ENCODE data around the gene NPY5R. TPM values are rescaled to one million over a fixed set of nuclear protein-coding genes. Genes with fewer than 3 reads are reported as not detected.

Gene NPY5R
- total RNA-seq, 4 donors from 2014 or later, result 0.12 to 0.16 TPM; not detected in 2

- WGBS, 2 donors (ENCODE audit: low coverage in 1 of 2), result 68 to 90% methylated on average over 3 of the region's 3 CpGs
- H3K27me3 ChIP-seq, result peaks cover 42% of the 10 kb centered on the region
- H3K36me3 ChIP-seq, result no peaks in the 10 kb centered on the region
- H3K9me3 ChIP-seq, result no peaks in the 10 kb centered on the region
- TF ChIP-seq EP300 (IDR thresholded peaks at IDR 0.05) (no peak), POLR2AphosphoS5 (IDR thresholded peaks at IDR 0.05) (no peak), POLR2A (IDR thresholded peaks at IDR 0.05) (no peak)
- TF ChIP-seq, protein P1, sequence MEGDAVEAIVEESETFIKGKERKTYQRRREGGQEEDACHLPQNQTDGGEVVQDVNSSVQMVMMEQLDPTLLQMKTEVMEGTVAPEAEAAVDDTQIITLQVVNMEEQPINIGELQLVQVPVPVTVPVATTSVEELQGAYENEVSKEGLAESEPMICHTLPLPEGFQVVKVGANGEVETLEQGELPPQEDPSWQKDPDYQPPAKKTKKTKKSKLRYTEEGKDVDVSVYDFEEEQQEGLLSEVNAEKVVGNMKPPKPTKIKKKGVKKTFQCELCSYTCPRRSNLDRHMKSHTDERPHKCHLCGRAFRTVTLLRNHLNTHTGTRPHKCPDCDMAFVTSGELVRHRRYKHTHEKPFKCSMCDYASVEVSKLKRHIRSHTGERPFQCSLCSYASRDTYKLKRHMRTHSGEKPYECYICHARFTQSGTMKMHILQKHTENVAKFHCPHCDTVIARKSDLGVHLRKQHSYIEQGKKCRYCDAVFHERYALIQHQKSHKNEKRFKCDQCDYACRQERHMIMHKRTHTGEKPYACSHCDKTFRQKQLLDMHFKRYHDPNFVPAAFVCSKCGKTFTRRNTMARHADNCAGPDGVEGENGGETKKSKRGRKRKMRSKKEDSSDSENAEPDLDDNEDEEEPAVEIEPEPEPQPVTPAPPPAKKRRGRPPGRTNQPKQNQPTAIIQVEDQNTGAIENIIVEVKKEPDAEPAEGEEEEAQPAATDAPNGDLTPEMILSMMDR (IDR thresholded peaks at IDR 0.05), result no peak
- H3K27ac ChIP-seq, result no peak overlapping the region
- H3K4me3 ChIP-seq, result no peak overlapping the region
- peaks cover 0 to 26% (median 0%) of the 10 kb centered on the region in 3 donors for H3K4me1 ChIP-seq
- ATAC-seq, result no peak
Measured at GRCh38 chr4:163335384-163335783, 8.3 kb upstream of the NPY5R start.

DNA sequence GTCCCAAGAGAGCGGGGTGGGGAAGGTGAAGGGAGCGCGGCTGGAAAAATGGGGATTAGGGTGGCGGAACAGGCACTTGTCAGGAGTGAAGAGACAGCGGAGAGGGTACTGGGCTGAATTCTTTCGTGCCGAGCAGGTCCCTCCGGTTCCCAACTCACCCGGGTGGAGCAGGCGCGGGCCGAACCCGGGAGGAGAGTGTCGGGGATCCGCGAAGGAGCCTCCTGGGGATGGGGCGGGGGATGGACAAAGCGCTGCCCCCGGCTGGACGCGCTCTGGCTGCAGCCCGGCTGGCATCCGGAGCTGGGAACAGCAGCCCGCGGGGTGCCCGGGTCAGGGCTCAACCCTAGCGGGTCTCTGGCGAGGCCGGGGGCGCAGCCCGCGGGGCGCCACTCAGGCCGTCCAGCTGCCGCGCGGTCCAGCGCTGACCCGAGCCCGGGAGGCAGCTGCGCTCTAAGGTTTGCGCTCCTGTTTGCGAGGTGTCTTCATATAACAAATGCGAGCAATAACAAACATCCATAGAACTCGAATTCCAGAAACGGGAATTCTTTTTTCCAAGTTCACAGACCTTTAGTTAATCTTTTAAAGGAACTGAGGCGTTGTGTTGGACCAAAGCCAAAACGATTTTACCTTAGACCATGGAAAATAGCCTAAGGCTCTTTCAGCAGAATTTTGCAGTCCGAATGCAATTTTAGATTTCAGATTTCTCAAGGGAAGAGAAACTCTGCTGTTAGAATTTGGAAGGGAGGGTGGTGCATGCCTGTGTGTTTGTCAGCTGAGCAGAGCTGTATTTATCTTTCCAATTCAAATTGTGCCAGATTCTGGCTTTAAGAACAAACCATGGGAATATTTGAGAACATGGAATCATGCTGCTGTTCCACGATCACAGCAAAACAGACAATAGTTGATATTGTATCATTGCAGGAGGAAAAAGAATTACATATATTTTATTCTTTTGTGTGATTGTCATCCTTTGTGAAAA is 744 bp downstream of the NPY5R start:
- 4 to 6% methylated on average over 6 to 11 of the region's 50 CpGs for WGBS, 2 donors (ENCODE audit: low coverage in 1 of 2)
- H3K4me3 ChIP-seq, result peak overlapping the region; percentile 24 to 50
- no peaks in the 10 kb centered on the region for H3K36me3 ChIP-seq
- H3K27ac ChIP-seq, result peak overlapping the region in 3 of 4 donors; percentile 37 to 62 (median 50)
- ATAC-seq, result peak; percentile 28
- no peaks in the 10 kb centered on the region for H3K9me3 ChIP-seq
- H3K4me1 ChIP-seq, result peaks cover 0 to 19% (median 7%) of the 10 kb centered on the region in 3 donors
- peaks cover 77% of the 10 kb centered on the region for H3K27me3 ChIP-seq
- TF ChIP-seq EP300 (IDR thresholded peaks at IDR 0.05) (no peak), POLR2AphosphoS5 (IDR thresholded peaks at IDR 0.05) (no peak)
- TF ChIP-seq, protein P1 (IDR thresholded peaks at IDR 0.05), result no peak

- H3K27me3 ChIP-seq, result peaks cover 34% of the 10 kb centered on the region
- H3K27ac ChIP-seq, result no peak overlapping the region
- TF ChIP-seq POLR2A (IDR thresholded peaks at IDR 0.05), result no peak
- TF ChIP-seq, protein P1 (IDR thresholded peaks at IDR 0.05), result no peak
- no peak for TF ChIP-seq EP300 (IDR thresholded peaks at IDR 0.05)
- no peak for TF ChIP-seq POLR2AphosphoS5 (IDR thresholded peaks at IDR 0.05)
- no peaks in the 10 kb centered on the region for H3K36me3 ChIP-seq
- no peaks in the 10 kb centered on the region for H3K4me1 ChIP-seq
- ATAC-seq, result no peak
- H3K4me3 ChIP-seq, result no peak overlapping the region
- H3K9me3 ChIP-seq, result no peaks in the 10 kb centered on the region
Measured at GRCh38 chr4:163350672-163351071, 7.0 kb downstream of the NPY5R start.

DNA sequence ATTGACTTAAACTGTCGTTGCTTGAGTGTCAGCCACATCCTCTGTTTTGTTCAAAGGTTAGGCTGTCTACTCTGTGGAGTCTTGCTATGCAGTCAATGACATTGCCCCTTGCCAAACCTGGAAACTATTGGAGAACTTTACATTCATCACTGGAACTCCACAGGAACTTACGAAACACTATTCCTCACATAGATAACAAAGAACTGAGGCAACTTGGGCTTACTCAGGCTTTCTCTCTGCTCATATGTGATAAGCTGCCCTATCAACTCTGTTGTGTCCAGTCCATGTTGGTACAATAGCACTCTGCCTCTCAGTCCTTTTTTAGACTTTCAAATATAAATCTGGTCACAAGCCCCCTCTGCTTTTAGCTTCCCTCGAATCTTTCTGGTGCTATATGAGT is 9.4 kb downstream of the NPY5R start:
- Histone ChIP-seq H3K4me3 (no peak overlapping the region), H3K9me3 (no peaks in the 10 kb centered on the region), H3K36me3 (no peaks in the 10 kb centered on the region), H3K4me1 (no peaks in the 10 kb centered on the region), H3K27ac (no peak overlapping the region), H3K27me3 (peaks cover 14% of the 10 kb centered on the region)
- TF ChIP-seq POLR2AphosphoS5 (IDR thresholded peaks at IDR 0.05) (no peak), POLR2A (IDR thresholded peaks at IDR 0.05) (no peak), EP300 (IDR thresholded peaks at IDR 0.05) (no peak)
- TF ChIP-seq, protein P1 (IDR thresholded peaks at IDR 0.05), result no peak
- WGBS, 2 donors (ENCODE audit: low coverage in 1 of 2), result 71 to 90% methylated on average over 2 to 3 of the region's 3 CpGs
- ATAC-seq, result no peak

- ATAC-seq, result no peak
- TF ChIP-seq, protein P1 (IDR thresholded peaks at IDR 0.05), result no peak
- TF ChIP-seq POLR2AphosphoS5 (IDR thresholded peaks at IDR 0.05) (no peak), EP300 (IDR thresholded peaks at IDR 0.05) (no peak), POLR2A (IDR thresholded peaks at IDR 0.05) (no peak)
- no peak overlapping the region for H3K4me3 ChIP-seq
- WGBS, 2 donors (ENCODE audit: low coverage in 1 of 2), result 64 to 74% methylated on average over 1 of the region's 1 CpG
- H3K36me3 ChIP-seq, result no peaks in the 10 kb centered on the region
- H3K9me3 ChIP-seq, result no peaks in the 10 kb centered on the region
- H3K27ac ChIP-seq, result no peak overlapping the region
- H3K27me3 ChIP-seq, result no peaks in the 10 kb centered on the region
- H3K4me1 ChIP-seq, result no peaks in the 10 kb centered on the region
Measured at GRCh38 chr4:163356104-163356503, 12.4 kb downstream of the NPY5R start.

Data from gastroesophageal sphincter (tissue), 4 donors.